ENCODE results near the gene AVPR2. TPM values are rescaled to one million over a fixed set of nuclear protein-coding genes. Genes with fewer than 3 reads are reported as not detected.

The AVPR2 gene
- total and polyA plus RNA-seq, 9 donors: 0.34 to 1.5 (median 0.55) TPM; not detected in 3

DNA sequence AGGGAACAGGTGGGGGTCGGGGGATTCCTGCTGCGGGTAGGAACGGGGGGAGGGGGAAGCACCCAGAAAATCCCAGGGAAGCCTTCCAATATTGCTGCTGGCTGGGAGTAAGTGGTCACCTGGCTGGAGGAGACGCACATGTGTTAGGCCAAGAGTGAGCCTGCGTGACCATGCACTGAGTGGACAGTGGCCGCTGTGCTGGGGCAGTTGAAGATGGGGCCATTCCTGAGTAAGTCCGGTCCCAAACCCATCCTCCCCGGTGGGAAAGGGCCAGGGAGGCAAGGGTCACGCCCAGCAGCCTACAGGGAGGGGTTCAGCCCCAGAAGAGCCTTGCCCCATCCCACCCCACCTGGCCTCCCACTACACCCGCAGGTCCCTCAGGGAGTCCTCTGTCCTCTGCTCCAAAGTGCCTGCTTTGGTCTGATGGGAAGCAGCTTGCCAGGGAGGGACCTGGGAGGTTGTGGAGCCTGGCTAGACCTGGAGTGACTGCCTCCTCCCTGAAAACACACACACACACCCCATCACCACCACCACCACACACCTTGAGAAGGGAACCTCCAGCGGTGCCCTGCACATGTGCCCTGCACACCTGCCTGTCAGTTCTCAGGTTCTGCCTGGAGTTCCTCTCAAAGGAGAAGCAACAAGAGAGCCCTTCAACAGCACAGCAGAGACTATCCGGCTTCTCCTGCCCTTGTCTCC is 24.6 kb upstream of the AVPR2 start:
- no peak for DNase-seq
- TF ChIP-seq EP300 (IDR thresholded peaks at IDR 0.05) (no peak), POLR2A (IDR thresholded peaks at IDR 0.05) (no peak)
- TF ChIP-seq, protein P1, sequence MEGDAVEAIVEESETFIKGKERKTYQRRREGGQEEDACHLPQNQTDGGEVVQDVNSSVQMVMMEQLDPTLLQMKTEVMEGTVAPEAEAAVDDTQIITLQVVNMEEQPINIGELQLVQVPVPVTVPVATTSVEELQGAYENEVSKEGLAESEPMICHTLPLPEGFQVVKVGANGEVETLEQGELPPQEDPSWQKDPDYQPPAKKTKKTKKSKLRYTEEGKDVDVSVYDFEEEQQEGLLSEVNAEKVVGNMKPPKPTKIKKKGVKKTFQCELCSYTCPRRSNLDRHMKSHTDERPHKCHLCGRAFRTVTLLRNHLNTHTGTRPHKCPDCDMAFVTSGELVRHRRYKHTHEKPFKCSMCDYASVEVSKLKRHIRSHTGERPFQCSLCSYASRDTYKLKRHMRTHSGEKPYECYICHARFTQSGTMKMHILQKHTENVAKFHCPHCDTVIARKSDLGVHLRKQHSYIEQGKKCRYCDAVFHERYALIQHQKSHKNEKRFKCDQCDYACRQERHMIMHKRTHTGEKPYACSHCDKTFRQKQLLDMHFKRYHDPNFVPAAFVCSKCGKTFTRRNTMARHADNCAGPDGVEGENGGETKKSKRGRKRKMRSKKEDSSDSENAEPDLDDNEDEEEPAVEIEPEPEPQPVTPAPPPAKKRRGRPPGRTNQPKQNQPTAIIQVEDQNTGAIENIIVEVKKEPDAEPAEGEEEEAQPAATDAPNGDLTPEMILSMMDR (IDR thresholded peaks at IDR 0.05): no peak
- intact Hi-C loops (cut with DNase I): no loop called here
- no peaks in the 10 kb centered on the region for H3K9me3 ChIP-seq
- H3K27ac ChIP-seq: no peak overlapping the region
- no peaks in the 10 kb centered on the region for H3K27me3 ChIP-seq
- H3K4me1 ChIP-seq (ENCODE audit: insufficient read depth): no peaks in the 10 kb centered on the region
- no peaks in the 10 kb centered on the region for H3K36me3 ChIP-seq
- WGBS, 3 donors: 52 to 58% (median 53%) methylated on average over 12 of the region's 12 CpGs
- no peak overlapping the region for H3K4me3 ChIP-seq

GRCh38 chrX:153880440-153880815 is 24.0 kb upstream of the AVPR2 start:
- Histone ChIP-seq H3K27me3 (no peaks in the 10 kb centered on the region), H3K36me3 (no peaks in the 10 kb centered on the region), H3K4me1 (ENCODE audit: insufficient read depth) (no peaks in the 10 kb centered on the region), H3K27ac (no peak overlapping the region), H3K9me3 (no peaks in the 10 kb centered on the region), H3K4me3 (no peak overlapping the region)
- intact Hi-C loops (cut with DNase I): no loop called here
- DNase-seq: no peak
- 10 to 56% (median 23%) methylated on average over 1 to 6 of the region's 6 CpGs for WGBS, 3 donors
- TF ChIP-seq, protein P1 (IDR thresholded peaks at IDR 0.05): no peak
- TF ChIP-seq POLR2A (IDR thresholded peaks at IDR 0.05) (no peak), EP300 (IDR thresholded peaks at IDR 0.05) (no peak)

DNA sequence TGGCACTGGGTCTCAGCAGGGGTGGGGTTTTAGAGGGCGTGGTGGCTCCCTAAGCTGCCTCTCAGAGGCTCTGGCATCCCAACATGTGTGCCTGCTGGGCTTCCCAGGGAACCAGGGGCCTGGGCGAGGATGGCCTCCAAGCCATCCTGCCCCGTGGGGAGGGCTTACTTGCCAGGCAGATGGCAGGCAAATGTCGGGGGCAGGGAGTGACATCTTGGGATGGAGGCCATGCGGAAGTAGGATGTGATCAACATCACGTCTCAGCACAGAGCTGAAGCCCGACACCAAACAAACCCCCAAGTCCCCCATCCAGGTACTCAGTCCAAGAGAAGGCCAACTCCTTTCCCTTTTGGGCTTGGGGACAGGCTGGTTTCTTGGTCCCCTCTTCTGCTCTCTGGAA is 23.2 kb upstream of the AVPR2 start:
- Histone ChIP-seq H3K36me3 (no peaks in the 10 kb centered on the region), H3K9me3 (no peaks in the 10 kb centered on the region), H3K27ac (no peak overlapping the region), H3K4me1 (ENCODE audit: insufficient read depth) (no peaks in the 10 kb centered on the region), H3K4me3 (no peak overlapping the region), H3K27me3 (no peaks in the 10 kb centered on the region)
- no peak for DNase-seq
- TF ChIP-seq POLR2A (IDR thresholded peaks at IDR 0.05) (no peak), EP300 (IDR thresholded peaks at IDR 0.05) (no peak)
- TF ChIP-seq, protein P1 (IDR thresholded peaks at IDR 0.05): no peak
- intact Hi-C loops (cut with DNase I): no loop called here
- WGBS, 3 donors: 62 to 75% (median 70%) methylated on average over 7 of the region's 7 CpGs

GRCh38 chrX:153882086-153882498 is 22.4 kb upstream of the AVPR2 start:
- intact Hi-C loops (cut with DNase I): no loop called here
- DNase-seq: no peak
- H3K27ac ChIP-seq: no peak overlapping the region
- H3K4me3 ChIP-seq: no peak overlapping the region
- no peaks in the 10 kb centered on the region for H3K9me3 ChIP-seq
- no peaks in the 10 kb centered on the region for H3K4me1 ChIP-seq (ENCODE audit: insufficient read depth)
- no peak for TF ChIP-seq EP300 (IDR thresholded peaks at IDR 0.05)
- TF ChIP-seq, protein P1 (IDR thresholded peaks at IDR 0.05): no peak
- TF ChIP-seq POLR2A (IDR thresholded peaks at IDR 0.05): no peak
- no peaks in the 10 kb centered on the region for H3K27me3 ChIP-seq
- no peaks in the 10 kb centered on the region for H3K36me3 ChIP-seq
- WGBS, 3 donors: 46 to 52% (median 48%) methylated on average over 7 to 8 of the region's 8 CpGs

Measured in ovary (tissue), 9 donors.